Measurements from ENCODE around the gene MRPL14.

The MRPL14 gene

GRCh38 chr6:44167567-44167966 is 40.3 kb upstream of the MRPL14 start:
- Histone ChIP-seq H3K4me3 (ENCODE audit: low read length, poor library complexity, severe bottlenecking) (no peak overlapping the region), H3K36me3 (ENCODE audit: insufficient read depth, low read length) (no peaks in the 10 kb centered on the region), H3K27me3 (ENCODE audit: insufficient read depth, low read length, poor library complexity, severe bottlenecking) (no peaks in the 10 kb centered on the region), H3K9me3 (ENCODE audit: insufficient read depth, low read depth, low read length) (no peaks in the 10 kb centered on the region), H3K9me2 (replicated peaks; ENCODE audit: low read depth, low read length) (no peaks in the 10 kb centered on the region), H3K79me2 (ENCODE audit: insufficient read depth, low read length) (no peaks in the 10 kb centered on the region), H4K20me1 (ENCODE audit: insufficient read depth, low read length, poor library complexity, severe bottlenecking) (no peaks in the 10 kb centered on the region), H3K4me2 (ENCODE audit: low read depth, low read length, poor library complexity, severe bottlenecking) (no peak overlapping the region), H3K4me1 (ENCODE audit: insufficient read depth, low read length, poor library complexity, severe bottlenecking) (no peaks in the 10 kb centered on the region), H2AFZ (ENCODE audit: low read length) (no peak overlapping the region), H3K9ac (ENCODE audit: low read depth, low read length, poor library complexity, severe bottlenecking) (no peak overlapping the region), H3F3A (ENCODE audit: low read depth) (no peaks in the 10 kb centered on the region)
- TF ChIP-seq EZH2phosphoT487 (IDR thresholded peaks at IDR 0.05; ENCODE audit: borderline replicate concordance), result no peak
- TF ChIP-seq, protein P1, sequence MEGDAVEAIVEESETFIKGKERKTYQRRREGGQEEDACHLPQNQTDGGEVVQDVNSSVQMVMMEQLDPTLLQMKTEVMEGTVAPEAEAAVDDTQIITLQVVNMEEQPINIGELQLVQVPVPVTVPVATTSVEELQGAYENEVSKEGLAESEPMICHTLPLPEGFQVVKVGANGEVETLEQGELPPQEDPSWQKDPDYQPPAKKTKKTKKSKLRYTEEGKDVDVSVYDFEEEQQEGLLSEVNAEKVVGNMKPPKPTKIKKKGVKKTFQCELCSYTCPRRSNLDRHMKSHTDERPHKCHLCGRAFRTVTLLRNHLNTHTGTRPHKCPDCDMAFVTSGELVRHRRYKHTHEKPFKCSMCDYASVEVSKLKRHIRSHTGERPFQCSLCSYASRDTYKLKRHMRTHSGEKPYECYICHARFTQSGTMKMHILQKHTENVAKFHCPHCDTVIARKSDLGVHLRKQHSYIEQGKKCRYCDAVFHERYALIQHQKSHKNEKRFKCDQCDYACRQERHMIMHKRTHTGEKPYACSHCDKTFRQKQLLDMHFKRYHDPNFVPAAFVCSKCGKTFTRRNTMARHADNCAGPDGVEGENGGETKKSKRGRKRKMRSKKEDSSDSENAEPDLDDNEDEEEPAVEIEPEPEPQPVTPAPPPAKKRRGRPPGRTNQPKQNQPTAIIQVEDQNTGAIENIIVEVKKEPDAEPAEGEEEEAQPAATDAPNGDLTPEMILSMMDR (conservative IDR thresholded peaks at IDR 0.05; ENCODE audit: low read length), result no peak

DNA sequence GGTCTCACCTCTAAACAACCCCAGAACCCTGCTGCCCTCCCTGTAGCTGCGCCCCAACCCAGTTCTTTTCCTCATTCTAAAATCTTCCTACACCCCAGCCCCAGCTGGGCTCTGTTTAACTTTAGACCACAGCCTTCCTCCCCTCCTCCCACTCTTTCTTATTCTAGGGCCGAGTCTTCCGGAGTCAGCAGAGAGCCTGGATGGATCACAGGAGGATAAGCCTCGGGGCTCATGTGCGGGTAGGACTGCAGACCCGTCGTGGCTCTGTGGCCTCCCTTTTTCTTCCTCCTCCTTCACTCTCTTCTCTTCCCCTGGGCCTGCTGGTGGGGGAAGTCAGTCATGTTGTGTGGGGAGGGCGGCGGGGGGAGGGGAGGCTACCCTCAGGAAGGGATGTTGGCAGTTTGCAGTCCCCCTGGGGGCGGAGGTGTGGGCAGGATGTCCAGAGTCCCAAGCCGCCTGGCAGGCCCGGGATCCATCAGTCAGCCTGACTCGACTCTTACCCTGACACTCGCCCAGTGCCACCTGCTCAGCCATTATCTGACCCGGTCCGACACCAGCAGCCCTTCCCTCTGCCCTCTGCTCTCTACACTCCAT is 39.4 kb upstream of the MRPL14 start:
- Histone ChIP-seq H4K20me1 (ENCODE audit: insufficient read depth, low read length, poor library complexity, severe bottlenecking) (no peaks in the 10 kb centered on the region), H3K79me2 (ENCODE audit: insufficient read depth, low read length) (no peaks in the 10 kb centered on the region), H3K9me3 (ENCODE audit: insufficient read depth, low read depth, low read length) (no peaks in the 10 kb centered on the region), H3K36me3 (ENCODE audit: insufficient read depth, low read length) (no peaks in the 10 kb centered on the region), H3F3A (ENCODE audit: low read depth) (no peaks in the 10 kb centered on the region), H3K4me1 (ENCODE audit: insufficient read depth, low read length, poor library complexity, severe bottlenecking) (no peaks in the 10 kb centered on the region), H3K9me2 (replicated peaks; ENCODE audit: low read depth, low read length) (no peaks in the 10 kb centered on the region), H2AFZ (ENCODE audit: low read length) (no peak overlapping the region; the same call in 1 of the 2 replicates), H3K9ac (ENCODE audit: low read depth, low read length, poor library complexity, severe bottlenecking) (no peak overlapping the region), H3K4me3 (ENCODE audit: low read length, poor library complexity, severe bottlenecking) (no peak overlapping the region), H3K27me3 (ENCODE audit: insufficient read depth, low read length, poor library complexity, severe bottlenecking) (no peaks in the 10 kb centered on the region), H3K4me2 (ENCODE audit: low read depth, low read length, poor library complexity, severe bottlenecking) (no peak overlapping the region)
- TF ChIP-seq, protein P1 (conservative IDR thresholded peaks at IDR 0.05; ENCODE audit: low read length), result no peak
- TF ChIP-seq EZH2phosphoT487 (IDR thresholded peaks at IDR 0.05; ENCODE audit: borderline replicate concordance), result no peak

DNA sequence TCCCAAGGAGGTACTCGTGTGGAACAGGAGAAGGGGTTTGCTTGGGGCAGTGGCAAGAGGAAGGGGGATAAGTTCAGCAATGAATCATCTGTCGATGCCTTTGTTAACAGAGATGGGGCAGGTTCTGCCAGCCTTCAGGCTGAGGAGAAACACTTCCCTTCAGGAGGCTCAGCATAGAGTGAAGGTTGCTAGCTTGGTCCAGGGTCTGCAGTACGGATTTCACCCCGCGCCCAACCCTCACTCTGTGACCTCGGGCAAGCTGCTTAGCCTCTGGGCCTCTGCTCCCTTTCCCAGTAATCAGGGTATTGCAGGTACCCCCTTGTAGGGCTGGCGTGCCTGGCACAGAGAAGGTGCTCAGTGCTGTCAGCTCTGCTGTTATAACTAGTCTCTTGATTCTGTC is 38.9 kb upstream of the MRPL14 start:
- Histone ChIP-seq H3K9ac (ENCODE audit: low read depth, low read length, poor library complexity, severe bottlenecking) (no peak overlapping the region), H3K27me3 (ENCODE audit: insufficient read depth, low read length, poor library complexity, severe bottlenecking) (no peaks in the 10 kb centered on the region), H3F3A (ENCODE audit: low read depth) (no peaks in the 10 kb centered on the region), H3K4me2 (ENCODE audit: low read depth, low read length, poor library complexity, severe bottlenecking) (no peak overlapping the region), H3K9me3 (ENCODE audit: insufficient read depth, low read depth, low read length) (no peaks in the 10 kb centered on the region), H3K9me2 (replicated peaks; ENCODE audit: low read depth, low read length) (no peaks in the 10 kb centered on the region), H3K4me3 (ENCODE audit: low read length, poor library complexity, severe bottlenecking) (no peak overlapping the region), H3K4me1 (ENCODE audit: insufficient read depth, low read length, poor library complexity, severe bottlenecking) (peaks cover 4% of the 10 kb centered on the region), H3K79me2 (ENCODE audit: insufficient read depth, low read length) (no peaks in the 10 kb centered on the region), H3K36me3 (ENCODE audit: insufficient read depth, low read length) (no peaks in the 10 kb centered on the region), H2AFZ (ENCODE audit: low read length) (no peak overlapping the region; the same call in 1 of the 2 replicates), H4K20me1 (ENCODE audit: insufficient read depth, low read length, poor library complexity, severe bottlenecking) (no peaks in the 10 kb centered on the region)
- no peak for TF ChIP-seq EZH2phosphoT487 (IDR thresholded peaks at IDR 0.05; ENCODE audit: borderline replicate concordance)
- TF ChIP-seq, protein P1 (conservative IDR thresholded peaks at IDR 0.05; ENCODE audit: low read length), result no peak
